Measurements from ENCODE around the gene TCAP. TPM values are rescaled to one million over a fixed set of nuclear protein-coding genes. Genes with fewer than 3 reads are reported as not detected.

TCAP gene
- total RNA-seq, 1 donor from 2014 or later: 0.98 TPM

- no peak for TF ChIP-seq EZH2 (IDR thresholded peaks at IDR 0.05; ENCODE audit: insufficient read depth, low read length)
- TF ChIP-seq CTCF (IDR thresholded peaks at IDR 0.05; ENCODE audit: insufficient read depth, low read depth, low read length): no peak
- no peak overlapping the region for H3K27ac ChIP-seq (ENCODE audit: low read depth, low read length)
- H3K9ac ChIP-seq (ENCODE audit: low read length): no peak overlapping the region
- H3K36me3 Mint-ChIP-seq (ENCODE audit: low read depth, unreplicated experiment): peaks cover 6% of the 10 kb centered on the region
- H3K27me3 Mint-ChIP-seq (ENCODE audit: low read depth, unreplicated experiment): no peaks in the 10 kb centered on the region
- peaks cover 70% of the 10 kb centered on the region for H4K20me1 ChIP-seq (ENCODE audit: insufficient read depth, low read length)
- peaks cover 18% of the 10 kb centered on the region for H3K4me1 Mint-ChIP-seq (ENCODE audit: low read depth, unreplicated experiment)
- peaks cover 4% of the 10 kb centered on the region for H3K36me3 ChIP-seq (ENCODE audit: insufficient read depth, low read length)
- H3K4me1 ChIP-seq (ENCODE audit: insufficient read depth, low read length): peaks cover 22% of the 10 kb centered on the region
- H3K9me3 Mint-ChIP-seq (ENCODE audit: unreplicated experiment): no peaks in the 10 kb centered on the region
- DNase-seq (ENCODE audit: low read depth) (no peak), FAIRE-seq (no peak)
- no peak overlapping the region for H3K4me3 ChIP-seq (ENCODE audit: insufficient read depth, low read depth, low read length)
- no peak overlapping the region for H3K4me2 ChIP-seq (ENCODE audit: low read length)
- H3K79me2 ChIP-seq (ENCODE audit: insufficient read depth, low read length): peaks cover 66% of the 10 kb centered on the region
- peak overlapping the region; percentile 17 for H3K4me3 Mint-ChIP-seq (ENCODE audit: unreplicated experiment)
- no peaks in the 10 kb centered on the region for H3K9me3 ChIP-seq (ENCODE audit: insufficient read depth, low read depth, low read length)
- H3K27ac Mint-ChIP-seq (ENCODE audit: unreplicated experiment): no peak overlapping the region
- H2AFZ ChIP-seq (ENCODE audit: low read depth, low read length): no peak overlapping the region
- no peaks in the 10 kb centered on the region for H3K27me3 ChIP-seq (ENCODE audit: insufficient read depth, low read length)
These were observed 38.0 kb downstream of the TCAP start for GRCh38 chr17:39702901-39703893.

GRCh38 chr17:39703913-39704312 is 38.8 kb downstream of the TCAP start:
- FAIRE-seq: no peak
- H3K9ac ChIP-seq (ENCODE audit: low read length): no peak overlapping the region
- H3K9me3 ChIP-seq (ENCODE audit: insufficient read depth, low read depth, low read length): no peaks in the 10 kb centered on the region
- Mint-ChIP-seq H3K27me3 (ENCODE audit: low read depth, unreplicated experiment) (no peaks in the 10 kb centered on the region), H3K36me3 (ENCODE audit: low read depth, unreplicated experiment) (peaks cover 11% of the 10 kb centered on the region), H3K4me3 (ENCODE audit: unreplicated experiment) (no peak overlapping the region), H3K4me1 (ENCODE audit: low read depth, unreplicated experiment) (peaks cover 18% of the 10 kb centered on the region), H3K9me3 (ENCODE audit: unreplicated experiment) (no peaks in the 10 kb centered on the region), H3K27ac (ENCODE audit: unreplicated experiment) (no peak overlapping the region)
- H3K79me2 ChIP-seq (ENCODE audit: insufficient read depth, low read length): peaks cover 66% of the 10 kb centered on the region
- TF ChIP-seq CTCF (IDR thresholded peaks at IDR 0.05; ENCODE audit: insufficient read depth, low read depth, low read length) (no peak), EZH2 (IDR thresholded peaks at IDR 0.05; ENCODE audit: insufficient read depth, low read length) (no peak)
- H3K36me3 ChIP-seq (ENCODE audit: insufficient read depth, low read length): peaks cover 8% of the 10 kb centered on the region
- H4K20me1 ChIP-seq (ENCODE audit: insufficient read depth, low read length): peaks cover 70% of the 10 kb centered on the region
- H3K27me3 ChIP-seq (ENCODE audit: insufficient read depth, low read length): no peaks in the 10 kb centered on the region
- no peak overlapping the region for H3K4me3 ChIP-seq (ENCODE audit: insufficient read depth, low read depth, low read length)
- H3K27ac ChIP-seq (ENCODE audit: low read depth, low read length): no peak overlapping the region
- no peak overlapping the region for H3K4me2 ChIP-seq (ENCODE audit: low read length)
- DNase-seq (ENCODE audit: low read depth): no peak
- H3K4me1 ChIP-seq (ENCODE audit: insufficient read depth, low read length): peaks cover 22% of the 10 kb centered on the region
- no peak overlapping the region for H2AFZ ChIP-seq (ENCODE audit: low read depth, low read length)

Measured in astrocyte (in vitro differentiated cells and primary cell).